ENCODE data around the gene WFDC11.

DNA sequence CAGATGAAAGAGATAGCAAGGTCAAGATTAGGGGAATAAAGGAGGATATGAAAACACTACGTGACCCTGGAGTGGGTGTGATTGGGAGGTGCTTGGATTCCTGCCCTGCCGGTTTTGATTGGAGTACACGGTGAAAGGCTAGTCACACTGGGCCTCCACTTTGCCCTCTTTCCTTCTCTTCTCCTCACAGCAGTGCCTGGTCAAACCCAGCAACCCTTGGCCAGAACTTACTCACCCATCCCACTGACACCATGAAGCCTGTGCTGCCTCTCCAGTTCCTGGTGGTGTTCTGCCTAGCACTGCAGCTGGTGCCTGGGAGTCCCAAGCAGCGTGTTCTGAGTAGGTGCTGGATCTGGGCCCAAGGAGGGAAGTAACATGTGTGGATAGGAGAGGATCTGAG is 31.8 kb upstream of the WFDC11 start, which contains the start of gene WFDC13:
- TF ChIP-seq, protein P1, sequence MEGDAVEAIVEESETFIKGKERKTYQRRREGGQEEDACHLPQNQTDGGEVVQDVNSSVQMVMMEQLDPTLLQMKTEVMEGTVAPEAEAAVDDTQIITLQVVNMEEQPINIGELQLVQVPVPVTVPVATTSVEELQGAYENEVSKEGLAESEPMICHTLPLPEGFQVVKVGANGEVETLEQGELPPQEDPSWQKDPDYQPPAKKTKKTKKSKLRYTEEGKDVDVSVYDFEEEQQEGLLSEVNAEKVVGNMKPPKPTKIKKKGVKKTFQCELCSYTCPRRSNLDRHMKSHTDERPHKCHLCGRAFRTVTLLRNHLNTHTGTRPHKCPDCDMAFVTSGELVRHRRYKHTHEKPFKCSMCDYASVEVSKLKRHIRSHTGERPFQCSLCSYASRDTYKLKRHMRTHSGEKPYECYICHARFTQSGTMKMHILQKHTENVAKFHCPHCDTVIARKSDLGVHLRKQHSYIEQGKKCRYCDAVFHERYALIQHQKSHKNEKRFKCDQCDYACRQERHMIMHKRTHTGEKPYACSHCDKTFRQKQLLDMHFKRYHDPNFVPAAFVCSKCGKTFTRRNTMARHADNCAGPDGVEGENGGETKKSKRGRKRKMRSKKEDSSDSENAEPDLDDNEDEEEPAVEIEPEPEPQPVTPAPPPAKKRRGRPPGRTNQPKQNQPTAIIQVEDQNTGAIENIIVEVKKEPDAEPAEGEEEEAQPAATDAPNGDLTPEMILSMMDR (IDR thresholded peaks at IDR 0.05): no peak
- no peak for TF ChIP-seq POLR2A (IDR thresholded peaks at IDR 0.05)
